H1 (cell line): ENCODE data around the gene KLHL30.

Source experiments
- ATF2 ChIP-seq: IDR thresholded peaks from 2 replicates; pipeline ENCODE4 v1.6.1; 2012; ENCODE audit warnings: low read length, inconsistent platforms
- CTCF ChIP-seq, 3 experiments: IDR thresholded peaks; 1 replicate in 2 of 3; 2 replicates in 1 of 3; pipeline versions ENCODE4 v1.5.1 to v1.6.1; 2011; ENCODE audit warnings: low read length in 3 of 3, mild to moderate bottlenecking in 3 of 3, inconsistent platforms in 2 of 3, low read depth in 1 of 3, moderate library complexity in 1 of 3; ENCODE audit not compliant: insufficient read depth in 1 of 3; ENCODE audit errors: control extremely low read depth in 1 of 3
- EP300 ChIP-seq, 2 experiments: IDR thresholded peaks; 1 replicate in 1 of 2; 2 replicates in 1 of 2; pipeline ENCODE4 v1.6.1; 2011 to 2012; ENCODE audit warnings: low read depth in 2 of 2, low read length in 2 of 2, mild to moderate bottlenecking in 2 of 2, borderline replicate concordance in 1 of 2, inconsistent platforms in 1 of 2, moderate library complexity in 1 of 2
- EZH2 ChIP-seq: fragments of 200-600 bp; sonication (generic); IDR thresholded peaks from 2 replicates; pipeline ENCODE4 v1.7.1; 2012; ENCODE audit warnings: low read depth, mild to moderate bottlenecking, moderate library complexity, low read length, inconsistent platforms; ENCODE audit not compliant: severe bottlenecking
- MAX ChIP-seq: IDR thresholded peaks from 2 replicates; pipeline ENCODE4 v1.6.1; 2012; ENCODE audit warnings: inconsistent platforms
- POLR2A ChIP-seq, 2 experiments: IDR thresholded peaks; 1 replicate in 1 of 2; 2 replicates in 1 of 2; pipeline ENCODE4 v1.6.1; 2011; ENCODE audit warnings: low read depth in 2 of 2, low read length in 2 of 2, mild to moderate bottlenecking in 2 of 2; ENCODE audit errors: control extremely low read depth in 1 of 2
- RAD21 ChIP-seq, 2 experiments: IDR thresholded peaks in 1 of 2; conservative IDR thresholded peaks in 1 of 2; 2 replicates each; pipeline ENCODE4 v1.6.1; 2011; ENCODE audit warnings: low read depth in 2 of 2, low read length in 2 of 2, improper control_type of control experiment in 1 of 2, inconsistent platforms in 1 of 2, mild to moderate bottlenecking in 1 of 2, moderate library complexity in 1 of 2
- RFX5 ChIP-seq: IDR thresholded peaks from 2 replicates; pipeline ENCODE4 v1.6.1; 2011; ENCODE audit warnings: low read depth, low read length, improper control_type of control experiment, borderline replicate concordance
- SIN3A ChIP-seq, 2 experiments: IDR thresholded peaks in 1 of 2; conservative IDR thresholded peaks in 1 of 2; 2 replicates each; pipeline ENCODE4 v1.6.1; 2011 to 2012; ENCODE audit warnings: low read length in 2 of 2, improper control_type of control experiment in 1 of 2, low read depth in 1 of 2, mild to moderate bottlenecking in 1 of 2
- TAF1 ChIP-seq: IDR thresholded peaks from 2 replicates; pipeline ENCODE4 v1.6.1; 2011; ENCODE audit warnings: mild to moderate bottlenecking, low read depth, low read length
- YY1 ChIP-seq: IDR thresholded peaks from 2 replicates; pipeline ENCODE4 v1.6.1; 2011; ENCODE audit warnings: low read depth, mild to moderate bottlenecking, low read length

- TF ChIP-seq CTCF (IDR thresholded peaks at IDR 0.05; ENCODE audit: control extremely low read depth in 1 of 3, insufficient read depth in 1 of 3, low read depth in 1 of 3, low read length in 3 of 3) (no peak), SIN3A (conservative IDR thresholded peaks at IDR 0.05 in 1 of 2, IDR thresholded peaks at IDR 0.05 in 1 of 2; ENCODE audit: low read depth in 1 of 2, low read length in 2 of 2) (no peak), YY1 (no peak), RFX5 (no peak), POLR2A (IDR thresholded peaks at IDR 0.05; ENCODE audit: control extremely low read depth in 1 of 2, low read depth in 2 of 2, low read length in 2 of 2) (no peak), EP300 (IDR thresholded peaks at IDR 0.05; ENCODE audit: borderline replicate concordance in 1 of 2, low read depth in 2 of 2, low read length in 2 of 2) (no peak), RAD21 (IDR thresholded peaks at IDR 0.05 in 1 of 2, conservative IDR thresholded peaks at IDR 0.05 in 1 of 2; ENCODE audit: low read depth in 2 of 2, low read length in 2 of 2) (no peak), EZH2 (no peak), MAX (no peak), ATF2 (no peak), TAF1 (no peak)
Measured at GRCh38 chr2:238174701-238175100, 36.2 kb downstream of the KLHL30 start.
